A673 (cell line): ENCODE measurements around the gene P2RX1. TPM values are rescaled to one million over a fixed set of nuclear protein-coding genes. Genes with fewer than 3 reads are reported as not detected.

Source experiments
- BruUV-seq: library from RNA; stranded (reverse); fragments of 400-500 nt; replicated peaks from 2 replicates; lab custom pipeline; 2021; lab: Mats Ljungman, UMichigan
- CTCF ChIA-PET: fragments of 300-600 bp; sonication (Branson Sonifier 250); formaldehyde crosslinking; loops from one replicate; lab custom pipeline; 2022; ENCODE audit warnings: antibody characterized with exemption; lab: Charles Lee
- POLR2A ChIA-PET: fragments of 300-600 bp; sonication (Branson Sonifier 250); formaldehyde crosslinking; loops from one replicate; lab custom pipeline; 2022; ENCODE audit warnings: antibody characterized with exemption; ENCODE audit not compliant: low non-redundant PET; lab: Charles Lee
- DNase-seq: peaks from one replicate; pipeline ENCODE4 v3.0.0-alpha.2; 2015; ENCODE audit warnings: low spot score
- H3K27ac ChIP-seq: fragments of 200-600 bp; sonication (generic); 2 replicates; pipeline ENCODE4 v1.5.1; 2016; ENCODE audit warnings: mixed run types, low read depth, mild to moderate bottlenecking, mixed read lengths, antibody characterized with exemption, low read length; ENCODE audit not compliant: poor library complexity, severe bottlenecking
- H3K27me3 ChIP-seq: fragments of 200-600 bp; sonication (generic); replicated peaks from 2 replicates; pipeline ENCODE4 v1.6.1; 2017; ENCODE audit warnings: mixed run types, low read depth, mild to moderate bottlenecking, mixed read lengths, antibody characterized with exemption, low read length; ENCODE audit not compliant: insufficient read depth, poor library complexity
- H3K36me3 ChIP-seq: fragments of 200-600 bp; sonication (generic); 2 replicates; pipeline ENCODE4 v1.6.1; 2016; ENCODE audit warnings: mixed run types, mild to moderate bottlenecking, mixed read lengths, antibody characterized with exemption, low read length; ENCODE audit not compliant: insufficient read depth, poor library complexity, severe bottlenecking
- H3K4me1 ChIP-seq: fragments of 200-600 bp; sonication (generic); 2 replicates; pipeline ENCODE4 v1.6.1; 2017; ENCODE audit warnings: mixed run types, mild to moderate bottlenecking, mixed read lengths, antibody characterized with exemption, low read length; ENCODE audit not compliant: insufficient read depth, poor library complexity, severe bottlenecking
- H3K4me3 ChIP-seq: fragments of 200-600 bp; sonication (generic); 2 replicates; pipeline ENCODE4 v1.5.1; 2016; ENCODE audit warnings: low read depth, mixed run types, mild to moderate bottlenecking, mixed read lengths, low read length; ENCODE audit not compliant: poor library complexity, severe bottlenecking
- H3K9me3 ChIP-seq: fragments of 200-600 bp; sonication (generic); 2 replicates; pipeline ENCODE4 v1.6.1; 2016; ENCODE audit warnings: mixed run types, low read depth, mild to moderate bottlenecking, mixed read lengths, antibody characterized with exemption, low read length; ENCODE audit not compliant: poor library complexity, severe bottlenecking
- EZH2 ChIP-seq: fragments of 200-600 bp; sonication (generic); IDR thresholded peaks from 2 replicates; pipeline ENCODE4 v1.6.1; 2017; ENCODE audit warnings: borderline replicate concordance, low read depth, mild to moderate bottlenecking, mixed read lengths, antibody characterized with exemption, low read length; ENCODE audit not compliant: poor library complexity, severe bottlenecking
- intact Hi-C: fragments of 100-400 bp; cut with micrococcal nuclease; formaldehyde crosslinking; loops from one replicate; pipeline ENCODE4 v1.10.0; 2022; ENCODE audit not compliant: unreplicated experiment
- total RNA-seq: library from RNA; stranded (reverse); gene quantifications from 2 replicates; pipeline ENCODE4 v1.2.3, GENCODE V29; 2021
- TF ChIP-seq, protein P1 (sequence below): fragments of 300-800, 200-600 bp; sonication (generic); conservative IDR thresholded peaks from 2 replicates; pipeline ENCODE4 v1.5.1; 2017; ENCODE audit warnings: low read depth, mild to moderate bottlenecking, antibody characterized with exemption, low read length, moderate library complexity, mixed read lengths

The P2RX1 gene
- total RNA-seq, 1 experiment from 2014 or later: 0.24 TPM

DNA sequence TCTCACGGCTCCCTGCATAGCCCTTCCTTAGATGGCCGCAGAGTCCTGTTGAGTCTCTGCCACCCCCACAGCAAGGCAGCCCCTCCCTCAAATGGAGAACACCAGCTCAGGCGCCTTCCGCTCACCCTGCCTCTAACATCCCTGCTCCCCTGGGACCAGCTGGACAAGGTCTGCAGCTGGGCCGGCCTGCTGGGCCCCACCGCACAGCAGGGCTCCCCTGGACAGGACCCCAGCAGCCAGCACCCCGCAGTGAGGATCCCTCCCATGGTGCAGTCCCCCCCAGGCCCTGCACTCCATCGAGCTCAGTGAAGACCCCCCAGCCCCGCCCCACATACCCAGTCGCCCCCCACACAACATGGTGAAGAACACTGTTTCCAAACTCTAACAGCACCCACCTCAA is 37.8 kb upstream of the P2RX1 start:
- Histone ChIP-seq H3K36me3 (no peaks in the 10 kb centered on the region), H3K4me3 (no peak overlapping the region), H3K27me3 (no peaks in the 10 kb centered on the region), H3K4me1 (no peaks in the 10 kb centered on the region), H3K27ac (no peak overlapping the region), H3K9me3 (no peaks in the 10 kb centered on the region)
- intact Hi-C loops: no loop called here
- TF ChIP-seq EZH2: no peak
- TF ChIP-seq, protein P1, sequence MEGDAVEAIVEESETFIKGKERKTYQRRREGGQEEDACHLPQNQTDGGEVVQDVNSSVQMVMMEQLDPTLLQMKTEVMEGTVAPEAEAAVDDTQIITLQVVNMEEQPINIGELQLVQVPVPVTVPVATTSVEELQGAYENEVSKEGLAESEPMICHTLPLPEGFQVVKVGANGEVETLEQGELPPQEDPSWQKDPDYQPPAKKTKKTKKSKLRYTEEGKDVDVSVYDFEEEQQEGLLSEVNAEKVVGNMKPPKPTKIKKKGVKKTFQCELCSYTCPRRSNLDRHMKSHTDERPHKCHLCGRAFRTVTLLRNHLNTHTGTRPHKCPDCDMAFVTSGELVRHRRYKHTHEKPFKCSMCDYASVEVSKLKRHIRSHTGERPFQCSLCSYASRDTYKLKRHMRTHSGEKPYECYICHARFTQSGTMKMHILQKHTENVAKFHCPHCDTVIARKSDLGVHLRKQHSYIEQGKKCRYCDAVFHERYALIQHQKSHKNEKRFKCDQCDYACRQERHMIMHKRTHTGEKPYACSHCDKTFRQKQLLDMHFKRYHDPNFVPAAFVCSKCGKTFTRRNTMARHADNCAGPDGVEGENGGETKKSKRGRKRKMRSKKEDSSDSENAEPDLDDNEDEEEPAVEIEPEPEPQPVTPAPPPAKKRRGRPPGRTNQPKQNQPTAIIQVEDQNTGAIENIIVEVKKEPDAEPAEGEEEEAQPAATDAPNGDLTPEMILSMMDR: no peak
- no TSS peak for BruUV-seq
- ChIA-PET CTCF (no interaction called here), POLR2A (no interaction called here)
- no peak for DNase-seq

GRCh38 chr17:3953542-3953941 is 37.3 kb upstream of the P2RX1 start:
- Histone ChIP-seq H3K4me3 (no peak overlapping the region), H3K27me3 (no peaks in the 10 kb centered on the region), H3K4me1 (no peaks in the 10 kb centered on the region), H3K27ac (no peak overlapping the region), H3K9me3 (no peaks in the 10 kb centered on the region), H3K36me3 (no peaks in the 10 kb centered on the region)
- TF ChIP-seq EZH2: no peak
- TF ChIP-seq, protein P1: no peak
- intact Hi-C loops: no loop called here
- POLR2A ChIA-PET: no interaction called here
- no peak for DNase-seq
- CTCF ChIA-PET: interaction anchor here (1.1 kb wide), 1 partner anchor 247 kb away, joined by 3 read pairs; no protein-coding TSS in a partner anchor
- no TSS peak for BruUV-seq

GRCh38 chr17:3952186-3952585 is 35.9 kb upstream of the P2RX1 start:
- Histone ChIP-seq H3K27me3 (no peaks in the 10 kb centered on the region), H3K4me1 (no peaks in the 10 kb centered on the region), H3K4me3 (no peak overlapping the region), H3K36me3 (no peaks in the 10 kb centered on the region), H3K9me3 (no peaks in the 10 kb centered on the region), H3K27ac (no peak overlapping the region)
- ChIA-PET POLR2A (no interaction called here), CTCF (no interaction called here)
- DNase-seq: no peak
- no TSS peak for BruUV-seq
- TF ChIP-seq EZH2: no peak
- TF ChIP-seq, protein P1: no peak
- intact Hi-C loops: no loop called here
